NCI-H2227 treated with DMSO at 0.1 percent for 48 hours (cell line): ENCODE results near the gene MBD1.
"Not testable (repeated sequence)": the region's sequence is repeated elsewhere in the genome, so short reads cannot be mapped to it uniquely, and the experiment has no call there.

Experiments used
- DNase-seq: peaks from one replicate; lab custom pipeline; 2025; lab: John Stamatoyannopoulos, UW

The MBD1 gene

GRCh38 chr18:50293039-50293438, 11.7 kb upstream of the MBD1 start:
- DNase-seq: no peak

DNA sequence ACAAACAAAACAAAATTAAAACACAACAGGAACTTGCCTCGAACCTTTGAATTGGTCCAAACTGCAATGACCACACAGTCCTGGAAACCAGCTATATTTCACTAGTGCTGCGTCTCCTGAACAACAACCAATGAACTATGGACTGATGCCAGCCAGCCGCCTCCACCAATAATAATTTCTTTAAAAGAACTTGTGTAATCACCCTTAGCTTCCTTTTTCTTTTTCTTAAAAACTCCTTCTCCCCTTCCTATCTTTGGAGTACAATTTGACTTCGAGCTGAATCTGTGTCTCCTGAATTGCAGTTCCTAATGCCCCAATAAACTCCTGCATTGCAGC, 7.8 kb upstream of the MBD1 start:
- no peak for DNase-seq

DNA sequence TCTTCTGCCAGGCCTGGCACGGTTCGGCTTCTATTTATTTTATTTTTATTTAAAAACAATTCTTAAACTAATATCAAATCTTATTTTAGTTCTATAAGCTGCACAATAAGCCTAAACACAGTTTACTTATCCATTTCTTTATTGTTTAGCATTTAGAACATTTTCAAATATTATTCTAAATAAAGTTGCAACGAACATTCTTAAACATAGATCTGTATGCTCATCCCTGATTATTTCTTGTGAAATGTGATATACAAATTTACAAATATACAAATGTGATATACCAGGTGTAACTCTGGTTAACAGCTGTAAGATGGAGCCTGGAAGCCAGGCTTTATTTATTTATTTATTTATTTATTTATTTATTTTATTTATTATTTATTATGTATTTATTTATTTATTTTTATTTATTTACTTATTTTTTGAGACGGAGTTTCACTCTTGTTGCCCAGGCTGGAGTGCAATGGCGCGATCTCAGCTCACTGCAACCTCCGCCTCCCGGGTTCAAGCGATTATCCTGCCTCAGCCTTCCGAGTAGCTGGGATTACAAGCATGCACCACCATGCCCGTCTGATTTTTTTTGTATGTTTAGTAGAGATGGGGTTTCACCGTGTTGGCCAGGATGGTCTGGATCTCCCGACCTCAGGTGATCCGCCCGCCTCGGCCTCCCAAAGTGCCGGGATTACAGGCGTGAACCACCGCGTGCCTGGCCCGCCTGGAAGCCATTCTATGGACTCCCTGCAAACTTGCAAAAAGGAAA, 7.2 kb upstream of the MBD1 start:
- not testable (repeated sequence) for DNase-seq

DNA sequence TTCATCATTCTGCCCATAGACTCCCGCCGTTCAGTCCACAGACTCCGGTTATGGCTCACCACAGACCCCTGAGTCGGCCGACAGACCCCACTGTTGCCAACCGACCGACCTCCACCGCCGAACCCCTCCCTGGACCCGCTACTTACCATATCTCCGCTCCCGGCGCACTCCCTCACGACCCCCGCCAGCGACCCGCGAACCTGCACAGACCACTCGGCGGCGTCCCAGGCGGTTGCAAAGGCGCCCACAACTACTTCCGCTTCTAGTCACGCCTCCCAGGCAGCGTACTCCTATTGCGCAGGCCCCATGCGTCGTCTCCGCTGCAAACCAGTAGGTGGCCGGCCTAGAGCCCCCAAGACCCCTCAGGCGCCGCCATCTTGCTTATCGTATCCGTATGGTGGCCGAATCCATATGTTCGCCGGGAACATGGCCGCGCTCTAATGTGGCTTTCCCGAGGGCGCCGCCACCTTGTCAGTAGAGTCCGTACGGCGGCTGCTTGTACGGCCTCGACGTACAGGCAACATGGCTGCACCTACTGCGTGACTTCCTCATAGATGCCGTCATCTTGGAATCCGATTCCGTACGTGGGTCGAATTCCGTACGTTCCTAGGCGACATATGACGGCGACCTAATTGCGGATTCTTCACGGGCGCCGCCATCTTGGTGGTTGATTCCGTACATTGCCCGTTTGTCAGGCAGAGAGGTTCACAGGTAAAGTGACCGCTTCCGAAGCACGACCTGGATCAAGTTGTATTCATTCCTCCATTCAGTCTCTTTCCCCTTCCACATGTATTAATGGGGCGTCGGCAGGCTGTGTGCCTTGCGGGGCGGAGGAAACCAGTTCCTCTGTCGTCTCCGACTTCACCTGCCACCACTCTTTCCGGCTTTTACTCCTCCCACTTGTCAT, 6.4 kb upstream of the MBD1 start, which contains the start of gene CXXC1:
TSS of gene CXXC1 (minus strand) at position 252 of the 907 bp plus-strand sequence. CDS start at position 149, 103 bp downstream.
- peak; percentile 98 for DNase-seq

GRCh38 chr18:50287028-50287440, 5.7 kb upstream of the MBD1 start:
- DNase-seq: no peak

DNA sequence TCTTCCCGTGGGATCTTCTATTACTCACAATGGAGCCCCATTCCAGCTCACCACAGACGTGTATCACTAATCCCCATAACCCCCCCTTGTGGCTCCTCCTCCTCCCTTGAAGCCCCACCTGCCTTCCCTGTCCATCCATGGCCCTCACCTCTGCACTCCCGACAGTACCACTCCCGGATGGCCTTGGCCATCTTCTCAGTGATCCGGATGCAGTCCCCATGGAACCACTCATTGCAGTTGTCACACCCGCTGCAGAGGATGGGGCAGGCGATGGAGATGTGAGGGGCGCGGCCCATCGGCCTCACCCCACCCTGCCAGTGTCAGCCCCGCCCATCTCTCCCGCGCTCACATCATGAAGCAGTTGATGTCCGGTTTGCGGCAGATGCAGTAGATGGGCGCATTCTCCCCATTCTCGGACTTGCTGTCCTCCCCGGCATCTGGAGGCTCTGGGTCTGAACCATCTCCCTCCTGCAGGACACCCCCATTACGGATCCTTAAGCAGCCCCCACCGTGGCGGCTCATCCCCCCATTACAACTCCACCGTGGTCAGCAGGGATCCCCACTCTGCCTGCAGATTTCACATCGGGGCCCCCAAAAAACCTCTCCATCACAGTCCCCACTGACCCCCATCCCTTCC, 5.2 kb upstream of the MBD1 start:
- peak; percentile 4 for DNase-seq

DNA sequence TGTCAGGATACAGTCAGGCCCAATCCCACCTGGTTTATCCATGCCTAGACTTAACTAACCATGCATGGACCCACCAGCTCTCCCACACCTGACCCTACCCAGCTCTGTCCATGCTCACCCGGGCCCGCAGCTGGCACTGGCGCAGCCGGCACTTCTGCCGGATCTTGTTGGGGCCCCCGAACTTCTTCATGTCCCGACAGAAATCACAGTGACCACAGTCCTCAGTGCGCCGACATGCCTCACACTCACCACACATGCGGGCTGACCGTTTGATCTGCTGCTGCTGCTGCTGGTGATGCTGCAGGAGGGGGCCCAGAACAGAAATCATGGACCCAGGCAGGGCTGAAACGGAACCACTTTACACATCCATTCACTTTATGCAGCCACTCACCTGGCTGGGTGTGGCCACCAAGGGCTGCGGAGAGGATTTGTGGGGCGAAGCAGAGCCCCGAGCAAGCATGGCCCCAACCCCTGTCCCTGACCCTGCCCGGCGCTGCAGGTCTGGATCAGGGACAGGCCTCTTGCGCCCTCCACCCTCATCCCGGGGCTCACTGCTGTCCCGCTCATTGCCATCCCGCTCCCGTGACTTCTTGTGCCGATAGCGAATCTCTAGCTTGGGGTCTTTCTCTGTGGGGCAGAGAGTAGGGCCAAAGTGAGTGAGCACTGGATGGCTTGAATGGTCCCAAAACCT, 4.5 kb upstream of the MBD1 start:
- no peak for DNase-seq

- no peak for DNase-seq
These were observed 3.7 kb upstream of the MBD1 start for GRCh38 chr18:50285071-50285470.

- DNase-seq: no peak
These were observed 3.0 kb upstream of the MBD1 start for GRCh38 chr18:50284255-50284885.

DNA sequence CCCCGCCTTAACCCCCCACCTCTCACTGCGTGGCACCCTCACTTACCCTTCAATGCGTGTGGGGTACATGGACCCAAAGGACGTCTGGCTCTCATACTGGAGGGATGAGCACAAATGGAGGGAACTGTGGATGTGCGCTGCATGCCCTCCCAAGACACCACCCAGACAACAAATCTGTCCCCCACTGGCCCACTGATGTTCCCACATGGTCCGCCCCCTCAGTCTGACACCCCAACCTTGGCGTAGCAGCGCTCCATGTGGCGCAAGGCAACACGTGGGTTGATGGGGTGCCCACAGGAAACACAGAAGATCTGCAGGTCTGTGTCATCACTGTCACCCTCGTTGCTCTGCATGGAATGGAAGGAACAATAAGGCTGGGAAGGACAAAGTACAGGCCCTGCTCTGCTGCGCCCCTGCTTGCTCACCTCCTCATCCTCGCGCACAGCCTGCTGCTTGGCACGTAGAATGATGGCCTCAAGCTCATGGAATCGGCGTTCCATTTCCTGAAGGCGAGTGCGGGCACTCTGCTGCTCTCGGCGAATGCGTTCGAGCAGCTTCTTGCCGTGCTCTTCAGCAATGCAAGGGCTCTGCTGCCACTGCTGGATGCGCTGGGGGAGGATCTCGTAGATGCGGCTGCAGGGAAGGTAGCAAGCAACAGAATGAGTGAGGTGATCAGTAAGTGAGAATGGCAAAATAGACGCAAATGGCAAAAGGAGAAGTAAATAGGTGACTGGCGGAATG, 2.3 kb upstream of the MBD1 start:
- no peak for DNase-seq

DNA sequence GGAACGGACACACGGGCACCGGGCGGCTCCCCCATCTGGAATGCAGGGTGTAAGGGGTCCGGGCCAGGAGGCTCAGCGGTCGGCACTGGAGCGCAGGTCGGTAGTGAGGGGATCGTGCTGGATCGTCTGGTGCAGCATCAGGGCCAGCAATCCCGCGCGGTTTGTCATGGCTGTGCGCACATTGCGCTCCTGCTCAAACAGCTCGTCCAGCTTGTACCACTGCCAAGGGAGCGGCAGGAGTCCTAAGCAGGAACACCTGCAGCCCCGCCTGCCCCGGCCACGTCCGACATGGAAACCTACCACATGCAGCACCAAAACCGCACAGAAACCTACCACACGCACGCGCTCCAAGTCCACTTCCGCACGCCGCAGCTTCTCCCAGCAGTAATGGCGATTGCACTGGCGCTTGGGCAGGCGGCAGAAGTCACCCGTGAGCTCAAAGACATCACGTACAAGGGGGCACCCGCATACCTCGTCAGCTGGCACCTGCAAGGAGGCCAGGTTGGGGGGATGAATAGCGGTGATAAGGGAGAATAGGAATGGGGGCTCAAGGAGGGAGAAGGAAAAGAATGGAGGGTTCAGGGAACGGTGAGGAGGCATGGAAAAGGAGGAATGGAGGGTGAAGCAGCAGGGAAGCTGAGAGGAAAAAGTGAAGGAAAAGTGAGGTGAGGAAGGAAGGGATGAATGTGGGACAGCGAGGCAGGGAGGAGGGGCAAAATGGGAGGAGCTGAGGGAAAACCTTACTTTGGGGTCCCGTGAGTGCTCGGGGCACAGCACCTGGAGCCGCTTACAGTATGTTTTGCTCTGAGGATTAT, 1.4 kb upstream of the MBD1 start:
- no peak for DNase-seq

- DNase-seq: no peak
These were observed 723 bp upstream of the MBD1 start for GRCh38 chr18:50281972-50282520.

DNA sequence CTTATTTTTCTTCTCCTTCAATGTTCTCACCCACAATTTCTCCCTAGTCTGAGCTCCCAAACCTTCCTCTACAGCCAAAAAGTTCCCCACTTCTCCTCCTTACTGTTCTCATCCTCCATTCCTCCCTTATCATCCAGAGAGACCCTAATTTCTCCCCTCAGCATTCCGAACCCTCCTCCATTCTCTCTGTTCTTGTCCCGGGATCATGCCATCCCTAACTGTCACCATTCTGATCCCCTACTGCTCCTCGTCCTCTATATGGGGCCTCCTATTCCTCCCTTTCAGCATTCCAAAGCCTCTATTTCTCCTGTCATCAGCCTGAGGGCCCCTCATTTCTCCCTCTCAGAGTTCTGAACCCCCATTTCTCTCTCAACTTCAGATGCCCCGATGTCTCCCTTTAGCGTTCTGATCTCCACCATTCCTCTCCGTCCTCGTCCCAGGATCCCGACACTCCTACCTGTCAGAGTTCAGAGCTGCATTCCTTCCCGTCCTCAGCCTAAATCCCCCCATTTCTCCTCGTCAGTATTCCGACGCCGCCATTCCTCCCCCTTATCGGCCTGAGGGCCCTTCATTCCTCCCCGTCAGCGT, 522 bp downstream of the MBD1 start:
- DNase-seq: no peak

GRCh38 chr18:50279752-50280151, 1.6 kb downstream of the MBD1 start:
- no peak for DNase-seq

DNA sequence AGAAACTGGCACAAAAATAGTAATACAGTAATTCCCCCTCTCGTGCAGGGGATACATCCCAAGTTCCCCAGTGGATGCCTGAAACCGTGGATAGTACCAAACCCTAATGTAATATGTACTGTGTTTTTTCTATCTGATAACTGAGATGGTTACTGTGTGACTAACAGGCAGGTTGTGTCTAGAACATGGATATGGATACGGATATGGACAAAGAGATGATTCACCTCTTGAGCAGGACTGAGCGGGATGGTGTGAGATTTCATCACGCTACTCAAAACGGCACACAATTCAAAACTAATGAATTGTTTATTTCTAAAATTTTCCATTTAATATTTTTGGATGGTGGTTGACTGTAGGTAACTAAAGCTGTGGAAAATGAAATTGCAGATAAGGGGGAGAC, 3.4 kb downstream of the MBD1 start:
- DNase-seq: no peak

GRCh38 chr18:50276452-50276851, 4.9 kb downstream of the MBD1 start:
- no peak for DNase-seq

GRCh38 chr18:50275503-50276036, 5.8 kb downstream of the MBD1 start:
- DNase-seq: no peak

GRCh38 chr18:50274941-50275340, 6.4 kb downstream of the MBD1 start:
- DNase-seq: no peak

DNA sequence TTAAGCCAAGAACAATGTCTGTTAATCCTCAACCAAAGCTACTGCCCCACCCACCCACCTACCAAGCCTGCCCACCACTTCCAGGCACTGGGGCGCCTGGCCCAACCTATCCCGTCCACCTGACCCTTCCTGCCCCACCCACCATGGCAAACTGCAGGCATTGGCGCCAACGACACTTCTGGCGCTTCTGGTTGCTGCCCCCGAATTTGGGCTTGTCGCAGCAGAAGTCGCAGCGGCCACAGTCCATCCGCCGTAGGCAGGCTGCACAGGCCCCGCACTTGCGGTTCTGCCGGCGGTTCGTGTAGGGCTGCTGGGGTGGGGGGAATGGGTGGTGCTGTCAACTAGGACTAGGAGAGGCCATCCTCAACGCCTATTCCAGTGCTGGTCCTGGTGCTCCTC, 7.3 kb downstream of the MBD1 start:
- no peak for DNase-seq
